ENCODE results near the gene IGSF23. TPM values are rescaled to one million over a fixed set of nuclear protein-coding genes. Genes with fewer than 3 reads are reported as not detected.
A peak's percentile ranks its signal among the peaks of the same experiment; 100 is the strongest.

The IGSF23 gene
- total RNA-seq, 1 donor from 2014 or later: not detected

GRCh38 chr19:44637390-44637764 lies 24.0 kb downstream of the IGSF23 start:
- Mint-ChIP-seq H3K9me3 (peaks cover 7% of the 10 kb centered on the region), H3K27ac (no peak overlapping the region), H3K4me1 (ENCODE audit: unreplicated experiment) (peaks cover 24% of the 10 kb centered on the region), H3K36me3 (no peaks in the 10 kb centered on the region), H3K27me3 (peaks cover 17% of the 10 kb centered on the region), H3K4me3 (no peak overlapping the region)
- no peak for TF ChIP-seq CTCF (conservative IDR thresholded peaks at IDR 0.05)
- no peak for DNase-seq (ENCODE audit: extremely low spot score, unreplicated experiment)

- no peak for DNase-seq (ENCODE audit: extremely low spot score, unreplicated experiment)
- H3K27ac Mint-ChIP-seq: no peak overlapping the region
- H3K4me1 Mint-ChIP-seq (ENCODE audit: unreplicated experiment): peaks cover 6% of the 10 kb centered on the region
- no peaks in the 10 kb centered on the region for H3K36me3 Mint-ChIP-seq
- no peak for TF ChIP-seq CTCF (conservative IDR thresholded peaks at IDR 0.05)
- no peak overlapping the region for H3K4me3 Mint-ChIP-seq
- H3K9me3 Mint-ChIP-seq: peaks cover under 1% of the 10 kb centered on the region
- peaks cover 10% of the 10 kb centered on the region for H3K27me3 Mint-ChIP-seq
Measured at GRCh38 chr19:44640518-44640917, 27.2 kb downstream of the IGSF23 start.

- no peak overlapping the region for H3K27ac Mint-ChIP-seq
- peaks cover 10% of the 10 kb centered on the region for H3K27me3 Mint-ChIP-seq
Measured at GRCh38 chr19:44641501-44642265, 28.3 kb downstream of the IGSF23 start.

GRCh38 chr19:44642377-44642776 lies 29.0 kb downstream of the IGSF23 start:
- Mint-ChIP-seq H3K27ac (no peak overlapping the region), H3K4me1 (ENCODE audit: unreplicated experiment) (peaks cover 9% of the 10 kb centered on the region), H3K4me3 (peak overlapping the region; percentile 63), H3K27me3 (peaks cover 10% of the 10 kb centered on the region), H3K36me3 (peaks cover 3% of the 10 kb centered on the region), H3K9me3 (no peaks in the 10 kb centered on the region)
- DNase-seq (ENCODE audit: extremely low spot score, unreplicated experiment): no peak
- TF ChIP-seq CTCF (conservative IDR thresholded peaks at IDR 0.05): no peak

More at GRCh38 chr19:44641501-44642265, 28.3 kb downstream of the IGSF23 start:
- peak overlapping the region; percentile 35 for H3K4me3 Mint-ChIP-seq
- no peaks in the 10 kb centered on the region for H3K9me3 Mint-ChIP-seq
- TF ChIP-seq CTCF (conservative IDR thresholded peaks at IDR 0.05): no peak
- H3K4me1 Mint-ChIP-seq (ENCODE audit: unreplicated experiment): peaks cover 9% of the 10 kb centered on the region
- no peak for DNase-seq (ENCODE audit: extremely low spot score, unreplicated experiment)
- peaks cover 3% of the 10 kb centered on the region for H3K36me3 Mint-ChIP-seq

- Mint-ChIP-seq H3K36me3 (peaks cover 3% of the 10 kb centered on the region), H3K27ac (peak within 1 kb of the TSS; percentile 46), H3K4me3 (peak within 1 kb of the TSS; percentile 90), H3K9me3 (no peaks in the 10 kb centered on the region), H3K4me1 (ENCODE audit: unreplicated experiment) (peaks cover 9% of the 10 kb centered on the region), H3K27me3 (peaks cover 10% of the 10 kb centered on the region)
- TF ChIP-seq CTCF (conservative IDR thresholded peaks at IDR 0.05): no peak
- peak; percentile 78 for DNase-seq (ENCODE audit: extremely low spot score, unreplicated experiment)
Measured at GRCh38 chr19:44643605-44644401, 30.4 kb downstream of the IGSF23 start, which contains the start of gene PVR. Gene PVR, plus strand, starts transcription at chr19:44643910. Its CDS starts 187 bp downstream, at chr19:44644097.

Data from type B pancreatic cell (in vitro differentiated cells).